PFSK-1 (cell line): Measurements from ENCODE around the gene NISCH.

Experiments
- POLR2AphosphoS5 ChIP-seq: IDR thresholded peaks from 2 replicates; pipeline ENCODE4 v1.6.1; 2012; ENCODE audit warnings: low read depth, mild to moderate bottlenecking, control low read depth, low read length, moderate library complexity
- REST ChIP-seq, 2 experiments: IDR thresholded peaks; 2 replicates each; pipeline versions ENCODE4 v1.6.1 to v1.8.0; 2011 to 2012; ENCODE audit warnings: low read depth in 2 of 2, low read length in 2 of 2, control low read depth in 1 of 2, inconsistent platforms in 1 of 2, mild to moderate bottlenecking in 1 of 2, moderate library complexity in 1 of 2; ENCODE audit not compliant: insufficient read depth in 1 of 2
- SIN3A ChIP-seq: IDR thresholded peaks from 2 replicates; pipeline ENCODE4 v1.6.1; 2012; ENCODE audit warnings: mild to moderate bottlenecking, low read length, moderate library complexity, borderline replicate concordance; ENCODE audit not compliant: insufficient read depth

- no peak for TF ChIP-seq SIN3A
- no peak for TF ChIP-seq POLR2AphosphoS5
- no peak for TF ChIP-seq REST (IDR thresholded peaks at IDR 0.05; ENCODE audit: insufficient read depth in 1 of 2, low read depth in 2 of 2, low read length in 2 of 2)
Measured at GRCh38 chr3:52480768-52481715, 25.6 kb downstream of the NISCH start.
